Caco-2 (cell line): ENCODE results near the gene FDXR. TPM values are rescaled to one million over a fixed set of nuclear protein-coding genes. Genes with fewer than 3 reads are reported as not detected.

Experiments
- BruUV-seq: library from RNA; stranded (reverse); fragments of 400-500 nt; replicated peaks from 2 replicates; lab custom pipeline; 2021; lab: Mats Ljungman, UMichigan
- CTCF ChIA-PET: fragments of 300-600 bp; sonication (Branson Sonifier 250); formaldehyde crosslinking; loops from one replicate; lab custom pipeline; 2022; ENCODE audit warnings: antibody characterized with exemption; lab: Charles Lee
- POLR2A ChIA-PET: fragments of 300-600 bp; sonication (Branson Sonifier 250); formaldehyde crosslinking; loops from one replicate; lab custom pipeline; 2022; ENCODE audit warnings: antibody characterized with exemption; lab: Charles Lee
- DNase-seq, 2 experiments: peaks; one replicate each; pipeline versions ENCODE4 v3.0.0 to v3.0.0-alpha.2; 2020 to 2022
- H3K27me3 ChIP-seq: replicated peaks from 2 replicates; pipeline ENCODE4 v1.6.0; 2011; ENCODE audit warnings: low read length; ENCODE audit not compliant: control insufficient read depth, insufficient read depth
- H3K36me3 ChIP-seq: 2 replicates; pipeline ENCODE4 v1.5.1; 2011; ENCODE audit warnings: low read length; ENCODE audit not compliant: control insufficient read depth, insufficient read depth
- H3K4me1 ChIP-seq: fragments of 250-450 bp; sonication (Bioruptor Pico); 2 replicates; pipeline ENCODE4 v1.5.1; 2020; ENCODE audit warnings: mild to moderate bottlenecking
- H3K4me3 ChIP-seq: 2 replicates; pipeline ENCODE4 v1.5.1; 2011; ENCODE audit warnings: low read depth, mild to moderate bottlenecking, control low read depth, low read length
- H3K9me3 ChIP-seq: fragments of 250-450 bp; sonication (Bioruptor Pico); 2 replicates; pipeline ENCODE4 v1.5.1; 2020; ENCODE audit warnings: mild to moderate bottlenecking, moderate library complexity
- H3K27ac Mint-ChIP-seq: one replicate; pipeline ENCODE4 v1.8.0; 2022; ENCODE audit warnings: mixed read lengths; ENCODE audit not compliant: unreplicated experiment
- H3K27me3 Mint-ChIP-seq: one replicate; pipeline ENCODE4 v1.8.0; 2022; ENCODE audit warnings: mixed read lengths; ENCODE audit not compliant: insufficient read depth, unreplicated experiment
- H3K36me3 Mint-ChIP-seq: one replicate; pipeline ENCODE4 v1.8.0; 2022; ENCODE audit warnings: mild to moderate bottlenecking, mixed read lengths; ENCODE audit not compliant: insufficient read depth, unreplicated experiment
- H3K4me1 Mint-ChIP-seq: one replicate; pipeline ENCODE4 v1.8.0; 2022; ENCODE audit warnings: low read depth, mixed read lengths; ENCODE audit not compliant: unreplicated experiment
- H3K4me3 Mint-ChIP-seq: one replicate; pipeline ENCODE4 v1.8.0; 2022; ENCODE audit warnings: mild to moderate bottlenecking, moderate library complexity, mixed read lengths; ENCODE audit not compliant: unreplicated experiment
- H3K9me3 Mint-ChIP-seq: one replicate; pipeline ENCODE4 v1.8.0; 2022; ENCODE audit warnings: mixed read lengths; ENCODE audit not compliant: unreplicated experiment
- CTCF ChIP-seq, 2 experiments: fragments of 200-600 bp in 1 of 2; IDR thresholded peaks; 1 replicate in 1 of 2; 2 replicates in 1 of 2; pipeline versions ENCODE4 v1.5.1 to v1.8.0; 2011 to 2022; ENCODE audit warnings: antibody characterized with exemption in 1 of 2, control low read depth in 1 of 2, inconsistent platforms in 1 of 2, low read depth in 1 of 2, low read length in 1 of 2, mild to moderate bottlenecking in 1 of 2, moderate library complexity in 1 of 2; ENCODE audit not compliant: insufficient read depth in 1 of 2, severe bottlenecking in 1 of 2, unreplicated experiment in 1 of 2
- intact Hi-C: fragments of 100-400 bp; cut with micrococcal nuclease; formaldehyde crosslinking; loops from one replicate; pipeline ENCODE4 v1.10.0; 2022; ENCODE audit not compliant: unreplicated experiment
- total RNA-seq: library from RNA; stranded (reverse); gene quantifications from 2 replicates; pipeline ENCODE4 v1.2.3, GENCODE V29; 2022

Gene FDXR
- total RNA-seq, 1 experiment from 2014 or later = 19.0 TPM

DNA sequence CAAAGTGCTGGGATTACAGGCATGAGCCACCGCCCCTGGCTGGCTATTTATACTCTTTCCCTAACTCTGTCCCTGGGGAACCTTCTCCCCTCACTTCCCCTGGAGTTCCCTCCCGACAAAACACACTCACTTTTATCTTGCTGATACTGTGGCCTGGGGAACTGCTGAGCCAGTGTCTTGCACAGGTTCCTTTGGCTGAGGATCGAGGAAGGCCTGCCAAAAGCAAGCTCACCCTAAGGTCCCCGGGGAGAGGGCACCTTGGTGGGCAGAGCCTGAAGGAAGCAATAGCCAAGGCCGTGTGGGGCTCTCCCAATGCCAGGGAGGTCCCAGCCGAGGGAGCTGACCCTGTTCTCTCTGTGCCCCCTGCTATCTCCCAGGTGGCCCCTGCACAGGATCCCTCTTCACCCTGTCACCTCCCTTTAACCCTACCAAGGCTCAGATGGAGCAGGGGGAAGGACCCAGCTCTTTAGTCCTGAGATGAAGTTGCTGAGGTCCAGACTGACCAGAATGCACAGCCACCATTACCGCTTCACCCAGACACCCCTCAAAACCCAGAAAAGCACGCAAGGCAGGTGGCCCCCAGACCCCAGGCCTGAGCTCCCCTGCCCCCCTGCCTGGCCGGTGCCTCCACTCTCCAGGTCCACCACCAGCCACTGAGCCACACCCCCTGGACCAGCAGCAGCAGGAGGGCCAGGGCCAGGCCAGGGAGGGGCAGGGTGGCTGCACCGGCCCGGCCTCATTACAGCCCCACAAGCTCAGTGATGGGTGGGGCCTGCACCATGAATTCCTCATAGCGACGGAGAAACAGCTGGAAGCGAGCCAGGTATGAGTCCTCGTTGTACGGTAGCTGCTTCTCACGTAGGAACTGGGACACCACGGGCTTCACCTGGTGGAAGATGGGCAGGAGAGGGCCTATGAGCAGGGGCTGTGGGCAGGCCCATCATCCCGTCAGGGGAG is 5.1 kb upstream of the FDXR start:
- Histone ChIP-seq H3K36me3 (no peaks in the 10 kb centered on the region), H3K27me3 (no peaks in the 10 kb centered on the region), H3K4me1 (peaks cover 4% of the 10 kb centered on the region; the same call in 1 of the 2 replicates), H3K9me3 (no peaks in the 10 kb centered on the region), H3K4me3 (no peak overlapping the region)
- POLR2A ChIA-PET = no interaction called here
- BruUV-seq = no TSS peak
- Mint-ChIP-seq H3K4me1 (peaks cover 6% of the 10 kb centered on the region), H3K4me3 (no peak overlapping the region), H3K27me3 (no peaks in the 10 kb centered on the region), H3K36me3 (peaks cover 12% of the 10 kb centered on the region), H3K9me3 (no peaks in the 10 kb centered on the region), H3K27ac (no peak overlapping the region)
- TF ChIP-seq CTCF (IDR thresholded peaks at IDR 0.05; ENCODE audit: insufficient read depth in 1 of 2, low read depth in 1 of 2, low read length in 1 of 2, severe bottlenecking in 1 of 2, unreplicated experiment in 1 of 2) = no peak
- no peak for DNase-seq
- intact Hi-C loops = no loop called here
- CTCF ChIA-PET = no interaction called here

- Mint-ChIP-seq H3K27ac (no peak overlapping the region), H3K9me3 (no peaks in the 10 kb centered on the region), H3K4me1 (peaks cover 21% of the 10 kb centered on the region), H3K36me3 (peaks cover 12% of the 10 kb centered on the region), H3K4me3 (no peak overlapping the region), H3K27me3 (no peaks in the 10 kb centered on the region)
- peaks cover 12% of the 10 kb centered on the region for H3K4me1 ChIP-seq
- no peaks in the 10 kb centered on the region for H3K9me3 ChIP-seq
- ChIA-PET POLR2A (no interaction called here), CTCF (interaction anchor here (0.6 to 1.2 kb wide), 2 partner anchors 85 to 102 kb away, joined by 3 to 4 read pairs; no protein-coding TSS in a partner anchor)
- H3K4me3 ChIP-seq = no peak overlapping the region
- no TSS peak for BruUV-seq
- no peaks in the 10 kb centered on the region for H3K27me3 ChIP-seq
- no peaks in the 10 kb centered on the region for H3K36me3 ChIP-seq
- TF ChIP-seq CTCF (IDR thresholded peaks at IDR 0.05; ENCODE audit: insufficient read depth in 1 of 2, low read depth in 1 of 2, low read length in 1 of 2, severe bottlenecking in 1 of 2, unreplicated experiment in 1 of 2) = no peak
- intact Hi-C loops = no loop called here
- no peak for DNase-seq
Measured at GRCh38 chr17:74875977-74876593, 3.3 kb upstream of the FDXR start.

- H3K9me3 ChIP-seq = no peaks in the 10 kb centered on the region
- H3K4me3 Mint-ChIP-seq = no peak overlapping the region
- POLR2A ChIA-PET = no interaction called here
- peaks cover 21% of the 10 kb centered on the region for H3K4me1 Mint-ChIP-seq
- no peak overlapping the region for H3K27ac Mint-ChIP-seq
- no TSS peak for BruUV-seq
- H3K36me3 ChIP-seq = no peaks in the 10 kb centered on the region
- intact Hi-C loops = no loop called here
- H3K27me3 Mint-ChIP-seq = no peaks in the 10 kb centered on the region
- CTCF ChIA-PET = interaction anchor here (1.2 kb wide), 1 partner anchor 85 kb away, joined by 3 read pairs; no protein-coding TSS in a partner anchor
- DNase-seq = no peak
- no peak for TF ChIP-seq CTCF (IDR thresholded peaks at IDR 0.05; ENCODE audit: insufficient read depth in 1 of 2, low read depth in 1 of 2, low read length in 1 of 2, severe bottlenecking in 1 of 2, unreplicated experiment in 1 of 2)
- no peaks in the 10 kb centered on the region for H3K27me3 ChIP-seq
- no peak overlapping the region for H3K4me3 ChIP-seq
- peaks cover 12% of the 10 kb centered on the region for H3K4me1 ChIP-seq
- no peaks in the 10 kb centered on the region for H3K9me3 Mint-ChIP-seq
- peaks cover 12% of the 10 kb centered on the region for H3K36me3 Mint-ChIP-seq
Measured at GRCh38 chr17:74875155-74875976, 2.6 kb upstream of the FDXR start.
